ENCODE measurements around the gene ZNF80.

Gene ZNF80

GRCh38 chr3:114218578-114219185 lies 18.7 kb downstream of the ZNF80 start:
- no peak for DNase-seq

DNA sequence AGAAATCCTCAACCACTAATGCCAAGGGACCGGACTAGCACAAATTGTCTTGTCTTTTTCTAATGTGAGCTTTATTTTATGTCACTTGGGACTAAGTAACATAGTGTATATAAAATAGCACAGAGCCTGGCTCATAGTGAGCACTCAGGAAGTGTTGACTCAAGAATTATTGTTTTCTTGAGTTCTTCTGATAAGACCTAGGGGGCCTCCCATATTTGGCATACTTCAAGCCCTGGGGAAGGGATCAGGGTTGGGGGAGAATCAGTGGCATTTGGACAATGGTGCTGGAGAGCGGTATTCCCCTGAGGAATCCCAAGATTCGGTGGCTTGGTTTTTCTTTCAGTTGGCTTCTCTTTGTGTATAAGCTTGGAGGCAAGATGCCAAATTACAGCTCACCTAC lies 19.4 kb downstream of the ZNF80 start:
- DNase-seq = no peak

- no peak for DNase-seq
Measured at GRCh38 chr3:114217266-114217665, 20.1 kb downstream of the ZNF80 start.

GRCh38 chr3:114216186-114216970 lies 21.0 kb downstream of the ZNF80 start:
- no peak for DNase-seq

DNA sequence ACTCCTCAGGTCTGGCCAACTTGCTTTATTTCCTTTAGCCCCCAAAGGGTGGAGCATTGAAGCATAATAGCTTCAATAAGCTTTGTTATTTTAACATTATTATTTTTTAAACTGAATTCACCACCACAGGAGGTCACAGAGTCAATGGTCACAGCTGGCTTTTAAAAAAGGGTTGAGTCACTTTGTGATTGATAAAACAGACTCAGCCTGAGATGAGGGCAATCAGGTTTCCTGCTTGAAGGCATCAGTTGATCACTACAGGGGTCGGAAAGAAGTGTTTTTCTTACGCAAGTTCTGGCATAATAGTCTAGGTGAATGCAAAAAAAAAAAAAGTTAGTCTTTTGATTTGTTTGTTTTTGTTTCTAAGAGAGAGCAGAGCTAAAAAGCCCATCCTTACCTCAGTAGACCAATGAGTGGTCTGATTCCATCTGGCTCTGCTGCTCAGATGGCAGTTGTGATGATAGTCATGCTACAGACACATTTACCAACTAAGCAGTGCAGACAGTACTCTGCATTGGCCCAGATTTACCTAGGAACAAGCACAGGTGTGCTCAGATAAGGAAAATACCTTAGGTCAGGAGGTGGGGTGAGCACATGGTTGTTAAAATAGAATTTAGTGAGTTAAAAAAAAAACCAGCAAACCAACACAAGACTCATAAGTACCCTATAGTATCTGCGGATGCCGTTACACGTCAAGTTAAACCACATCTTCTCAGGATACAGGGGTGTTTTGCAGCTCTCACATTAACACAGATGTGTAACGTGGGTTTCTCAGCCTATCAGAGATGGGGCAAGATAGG lies 22.6 kb downstream of the ZNF80 start:
- no peak for DNase-seq

GRCh38 chr3:114213627-114214541 lies 23.5 kb downstream of the ZNF80 start:
- DNase-seq = no peak

- DNase-seq = no peak
Measured at GRCh38 chr3:114213292-114213626, 24.1 kb downstream of the ZNF80 start.

GRCh38 chr3:114212646-114213045 lies 24.7 kb downstream of the ZNF80 start:
- DNase-seq = no peak

GRCh38 chr3:114207768-114208167 lies 29.6 kb downstream of the ZNF80 start:
- no peak for DNase-seq

GRCh38 chr3:114206342-114206741 lies 31.0 kb downstream of the ZNF80 start:
- DNase-seq = no peak

DNA sequence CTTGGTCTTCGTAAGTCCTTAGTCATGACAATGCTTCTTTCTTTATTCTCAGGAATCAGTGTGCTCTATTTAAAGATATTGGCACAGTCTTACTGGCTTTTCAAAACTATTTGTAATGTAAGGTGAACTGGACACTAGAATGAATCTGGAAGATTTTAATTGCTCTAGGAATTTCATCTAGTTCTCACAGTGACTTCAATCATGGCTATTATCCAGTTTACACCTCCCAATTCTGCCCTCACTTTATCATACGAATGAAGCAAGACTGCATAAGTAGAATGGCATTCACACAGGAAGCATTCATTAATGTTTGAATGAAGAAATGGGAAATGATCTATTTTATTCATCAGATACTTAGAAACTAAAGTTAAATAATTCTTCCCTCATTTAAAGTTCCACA lies 31.8 kb downstream of the ZNF80 start:
- DNase-seq = no peak

DNA sequence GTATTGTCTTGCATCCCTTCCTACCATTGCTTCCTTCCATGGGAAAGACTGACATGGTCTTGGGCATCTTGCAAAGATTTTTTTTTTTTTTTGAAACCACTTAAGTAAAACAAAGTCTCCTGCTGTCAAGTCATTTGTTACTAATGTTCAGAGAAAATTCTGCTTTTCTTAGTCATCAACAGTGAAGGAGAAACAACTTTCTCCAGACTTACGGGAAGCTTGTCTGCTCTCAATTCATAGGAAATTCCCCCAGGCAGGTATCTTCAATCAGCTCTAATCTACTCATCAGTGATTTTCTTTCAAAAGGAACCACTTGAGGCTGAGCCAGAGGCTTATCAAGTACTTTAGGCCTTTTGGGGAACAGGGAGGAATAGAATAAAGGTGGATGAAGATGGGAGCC lies 42.6 kb downstream of the ZNF80 start:
- no peak for DNase-seq

DNA sequence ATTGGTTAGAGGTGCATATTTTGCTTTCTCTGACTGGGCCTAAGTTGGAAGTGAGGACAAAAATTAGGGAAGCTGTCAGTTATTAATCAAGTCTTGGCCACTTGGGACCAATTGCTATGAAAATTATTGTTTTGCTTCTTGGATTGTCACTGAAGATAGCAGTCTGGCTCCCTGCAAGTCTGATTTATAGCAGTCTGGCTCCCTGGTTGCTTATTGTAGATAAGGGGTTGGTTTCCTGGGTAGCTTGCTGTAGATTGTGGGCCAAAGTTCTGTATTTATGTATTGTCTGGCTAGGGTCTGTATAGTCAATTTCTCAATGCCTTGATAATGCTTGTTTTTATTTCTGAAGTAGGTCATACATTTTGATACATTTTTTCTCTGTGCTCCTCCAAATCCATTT lies 45.2 kb downstream of the ZNF80 start:
- no peak for DNase-seq

GRCh38 chr3:114186501-114186900 lies 50.9 kb downstream of the ZNF80 start:
- no peak for DNase-seq

Measured in midbrain (tissue), 1 donor.